Trophoblast cell (in vitro differentiated cells and primary cell): ENCODE results near the gene SYF2.

Source experiments
- DNase-seq, 2 donors: peaks; one replicate each; pipeline ENCODE4 v3.0.0-alpha.2; 2016
- H2AFZ ChIP-seq: 2 replicates; pipeline ENCODE4 v1.6.1; 2013; ENCODE audit warnings: low read length, moderate library complexity, mild to moderate bottlenecking; ENCODE audit not compliant: insufficient read depth, poor library complexity
- H2AK5ac ChIP-seq: 2 replicates; pipeline ENCODE4 v1.6.1; 2013; ENCODE audit warnings: mild to moderate bottlenecking, low read length
- H2BK120ac ChIP-seq: 2 replicates; pipeline ENCODE4 v1.6.1; 2013; ENCODE audit warnings: low read length, mild to moderate bottlenecking, moderate library complexity; ENCODE audit not compliant: insufficient read depth, poor library complexity
- H2BK12ac ChIP-seq: 2 replicates; pipeline ENCODE4 v1.6.1; 2013; ENCODE audit warnings: mild to moderate bottlenecking, low read length, moderate library complexity
- H2BK5ac ChIP-seq: 2 replicates; pipeline ENCODE4 v1.6.1; 2013; ENCODE audit warnings: low read length, low read depth, moderate library complexity, mild to moderate bottlenecking; ENCODE audit not compliant: poor library complexity
- H3K14ac ChIP-seq: 2 replicates; pipeline ENCODE4 v1.6.1; 2013; ENCODE audit warnings: mild to moderate bottlenecking, low read length
- H3K18ac ChIP-seq: 2 replicates; pipeline ENCODE4 v1.6.1; 2013; ENCODE audit warnings: mild to moderate bottlenecking, low read length
- H3K23ac ChIP-seq: 2 replicates; pipeline ENCODE4 v1.6.1; 2013; ENCODE audit warnings: low read length
- H3K27ac ChIP-seq: 2 replicates; pipeline ENCODE4 v1.5.1; 2013; ENCODE audit warnings: low read depth, mild to moderate bottlenecking, inconsistent platforms, low read length, moderate library complexity
- H3K27me3 ChIP-seq: 2 replicates; pipeline ENCODE4 v1.6.1; 2013; ENCODE audit warnings: inconsistent platforms, mild to moderate bottlenecking, low read length, moderate library complexity; ENCODE audit not compliant: insufficient read depth
- H3K36me3 ChIP-seq, 2 experiments: 1 replicate in 1 of 2; 2 replicates in 1 of 2; pipeline ENCODE4 v1.6.1; 2013; ENCODE audit warnings: low read length in 2 of 2, mild to moderate bottlenecking in 2 of 2, moderate library complexity in 1 of 2; ENCODE audit not compliant: insufficient read depth in 2 of 2, control insufficient read depth in 1 of 2
- H3K4ac ChIP-seq: 2 replicates; pipeline ENCODE4 v1.6.1; 2013; ENCODE audit warnings: low read depth, mild to moderate bottlenecking, low read length, moderate library complexity
- H3K4me1 ChIP-seq, 2 experiments: 1 replicate in 1 of 2; 2 replicates in 1 of 2; pipeline ENCODE4 v1.6.1; 2013; ENCODE audit warnings: low read length in 2 of 2, mild to moderate bottlenecking in 2 of 2, moderate library complexity in 1 of 2; ENCODE audit not compliant: insufficient read depth in 2 of 2, control insufficient read depth in 1 of 2
- H3K4me2 ChIP-seq: 2 replicates; pipeline ENCODE4 v1.6.1; 2013; ENCODE audit warnings: inconsistent platforms, mild to moderate bottlenecking, low read length, moderate library complexity
- H3K4me3 ChIP-seq: 2 replicates; pipeline ENCODE4 v1.5.1; 2013; ENCODE audit warnings: mild to moderate bottlenecking, low read depth, low read length, inconsistent platforms
- H3K79me1 ChIP-seq: one replicate; pipeline ENCODE4 v1.6.1; 2013; ENCODE audit warnings: low read length
- H3K79me2 ChIP-seq: 2 replicates; pipeline ENCODE4 v1.6.1; 2013; ENCODE audit warnings: low read length, mild to moderate bottlenecking; ENCODE audit not compliant: control insufficient read depth, insufficient read depth, poor library complexity
- H3K9ac ChIP-seq: 2 replicates; pipeline ENCODE4 v1.6.1; 2013; ENCODE audit warnings: mild to moderate bottlenecking, low read length
- H3K9me3 ChIP-seq: 2 replicates; pipeline ENCODE4 v1.6.1; 2013; ENCODE audit warnings: low read depth, mild to moderate bottlenecking, control low read depth, inconsistent platforms, low read length; ENCODE audit not compliant: insufficient read depth
- H4K12ac ChIP-seq: 2 replicates; pipeline ENCODE4 v1.6.1; 2013; ENCODE audit warnings: low read depth, mild to moderate bottlenecking, low read length, moderate library complexity
- H4K8ac ChIP-seq: 2 replicates; pipeline ENCODE4 v1.6.1; 2013; ENCODE audit warnings: low read depth, mild to moderate bottlenecking, low read length, moderate library complexity
- H4K91ac ChIP-seq: one replicate; pipeline ENCODE4 v1.6.1; 2013; ENCODE audit warnings: low read depth, mild to moderate bottlenecking, low read length, moderate library complexity
- WGBS: extraction: QIAGEN DNeasy Blood & Tissue Kit; methylation state at CpG from one replicate; pipeline ENCODE4 v1.1.7; 2013; ENCODE audit warnings: missing lambda C conversion rate; ENCODE audit not compliant: insufficient read length, insufficient coverage; ENCODE audit errors: extremely low coverage; 5-methylcytosine and 5-hydroxymethylcytosine counted together

SYF2 gene

DNA sequence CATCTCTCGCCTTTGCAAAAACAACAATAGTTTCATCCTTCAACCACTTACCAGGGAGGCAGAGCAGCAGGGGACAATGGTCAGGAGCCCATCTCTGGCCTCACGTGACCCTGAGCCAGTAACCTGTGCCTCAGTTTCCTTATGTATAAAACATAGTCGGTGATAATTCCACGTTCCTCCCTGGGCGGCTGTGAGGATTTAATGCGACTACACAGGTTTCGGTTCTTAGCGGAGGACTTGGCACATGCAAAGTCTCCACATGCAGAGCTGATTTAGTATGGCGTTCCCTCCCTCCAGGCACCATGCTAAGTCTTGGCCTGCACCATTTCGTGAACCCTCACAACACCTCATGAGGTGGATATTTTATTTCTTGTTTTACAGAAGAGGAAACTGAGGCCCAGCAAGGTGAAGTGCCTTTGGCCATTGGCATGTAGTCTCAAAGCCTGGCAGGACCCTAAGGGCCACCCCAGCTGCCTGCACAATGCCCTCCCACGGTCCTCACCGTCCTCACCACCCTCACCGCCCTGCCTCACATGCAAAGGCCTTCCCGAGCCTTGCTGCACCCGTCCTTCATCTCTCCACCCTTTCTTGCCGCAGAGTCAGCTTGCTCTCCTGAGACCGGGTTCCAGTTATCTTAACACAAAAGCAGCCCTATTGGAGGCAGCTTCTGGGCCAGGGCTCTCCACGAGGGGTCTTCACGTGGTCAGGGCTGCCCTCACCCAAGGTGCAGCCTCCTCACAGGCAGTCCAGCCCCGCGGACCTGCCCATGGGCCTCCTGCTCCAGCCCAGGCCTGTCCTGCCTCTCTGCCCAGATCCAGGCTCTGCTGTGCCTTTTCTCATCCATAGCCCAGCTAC is 48.9 kb downstream of the SYF2 start:
- Histone ChIP-seq H3K79me2 (no peaks in the 10 kb centered on the region), H3K18ac (no peak overlapping the region), H3K14ac (no peak overlapping the region), H2BK120ac (no peak overlapping the region), H2BK5ac (no peak overlapping the region), H3K79me1 (no peaks in the 10 kb centered on the region), H2BK12ac (no peak overlapping the region), H2AFZ (no peak overlapping the region), H3K27me3 (no peaks in the 10 kb centered on the region), H4K91ac (no peak overlapping the region), H3K4me1 (no peaks in the 10 kb centered on the region), H4K8ac (no peak overlapping the region), H3K4me3 (no peak overlapping the region), H3K36me3 (no peaks in the 10 kb centered on the region), H3K9ac (no peak overlapping the region), H4K12ac (no peak overlapping the region), H3K27ac (no peak overlapping the region), H3K4me2 (no peak overlapping the region), H2AK5ac (no peak overlapping the region), H3K9me3 (no peaks in the 10 kb centered on the region), H3K23ac (no peak overlapping the region), H3K4ac (no peak overlapping the region)
- no CpG with 5 or more reads among the region's 21 CpGs for WGBS
- DNase-seq: no peak

DNA sequence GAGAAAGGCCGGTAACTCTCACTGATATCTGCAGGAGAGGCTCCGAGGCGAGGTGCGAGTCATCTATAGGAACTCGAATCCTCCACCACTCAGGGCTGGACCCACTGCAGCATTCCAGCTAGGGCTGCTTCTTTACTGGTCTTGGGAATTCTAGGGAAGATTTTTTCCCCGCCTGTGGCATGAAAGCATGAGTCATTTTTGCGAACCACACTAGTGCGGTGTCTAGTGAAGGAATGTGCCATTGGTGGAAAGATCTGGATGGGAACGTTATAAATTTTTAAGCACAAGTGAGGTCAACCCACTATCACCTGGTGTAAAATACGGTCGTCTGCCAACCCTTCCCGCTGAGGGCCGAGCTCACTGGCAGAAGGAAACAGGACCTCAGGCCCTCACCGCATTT is 49.7 kb downstream of the SYF2 start:
- no peak overlapping the region for H3K4me2 ChIP-seq
- no peak overlapping the region for H2BK5ac ChIP-seq
- no peaks in the 10 kb centered on the region for H3K27me3 ChIP-seq
- no peak overlapping the region for H3K4me3 ChIP-seq
- no peak overlapping the region for H3K9ac ChIP-seq
- H3K23ac ChIP-seq: no peak overlapping the region
- H3K27ac ChIP-seq: no peak overlapping the region
- no peak overlapping the region for H4K8ac ChIP-seq
- H2AK5ac ChIP-seq: no peak overlapping the region
- no peak overlapping the region for H2BK120ac ChIP-seq
- no peaks in the 10 kb centered on the region for H3K36me3 ChIP-seq
- no peaks in the 10 kb centered on the region for H3K79me2 ChIP-seq
- peak; percentile 87 to 93 for DNase-seq
- H3K18ac ChIP-seq: no peak overlapping the region
- no peak overlapping the region for H4K12ac ChIP-seq
- H2BK12ac ChIP-seq: no peak overlapping the region
- H3K4ac ChIP-seq: no peak overlapping the region
- WGBS: no CpG with 5 or more reads among the region's 14 CpGs
- no peaks in the 10 kb centered on the region for H3K79me1 ChIP-seq
- no peak overlapping the region for H3K14ac ChIP-seq
- H4K91ac ChIP-seq: no peak overlapping the region
- no peaks in the 10 kb centered on the region for H3K4me1 ChIP-seq
- H2AFZ ChIP-seq: no peak overlapping the region
- H3K9me3 ChIP-seq: no peaks in the 10 kb centered on the region

DNA sequence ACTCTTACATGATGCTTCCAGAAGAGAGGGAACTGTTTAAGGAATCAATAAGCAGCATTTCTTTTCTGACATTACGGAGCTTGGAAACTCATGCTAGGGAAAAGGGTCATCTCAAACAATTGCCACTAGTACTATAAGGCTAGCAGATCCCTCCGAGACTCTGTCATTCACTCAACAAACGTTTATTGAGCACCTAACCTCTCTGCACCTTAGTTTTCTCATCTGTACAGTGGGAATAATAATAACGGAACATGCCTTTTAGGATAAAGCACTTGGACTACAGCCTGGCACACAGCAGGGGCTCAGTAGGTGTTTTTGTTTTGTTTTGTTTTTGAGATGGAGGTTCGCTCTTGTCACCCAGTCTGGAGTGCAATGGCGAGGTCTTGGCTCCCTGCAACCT is 51.3 kb downstream of the SYF2 start:
- H2AFZ ChIP-seq: no peak overlapping the region
- H3K18ac ChIP-seq: no peak overlapping the region
- H4K12ac ChIP-seq: no peak overlapping the region
- H4K91ac ChIP-seq: no peak overlapping the region
- H3K4me1 ChIP-seq: no peaks in the 10 kb centered on the region
- H3K9me3 ChIP-seq: no peaks in the 10 kb centered on the region
- no peak overlapping the region for H3K4me2 ChIP-seq
- no CpG with 5 or more reads among the region's 6 CpGs for WGBS
- H3K9ac ChIP-seq: no peak overlapping the region
- no peak for DNase-seq
- no peak overlapping the region for H3K27ac ChIP-seq
- H3K14ac ChIP-seq: no peak overlapping the region
- H3K4me3 ChIP-seq: no peak overlapping the region
- no peaks in the 10 kb centered on the region for H3K79me1 ChIP-seq
- H2BK120ac ChIP-seq: no peak overlapping the region
- no peak overlapping the region for H4K8ac ChIP-seq
- no peaks in the 10 kb centered on the region for H3K79me2 ChIP-seq
- no peak overlapping the region for H3K4ac ChIP-seq
- H2AK5ac ChIP-seq: no peak overlapping the region
- no peaks in the 10 kb centered on the region for H3K36me3 ChIP-seq
- H3K23ac ChIP-seq: no peak overlapping the region
- no peaks in the 10 kb centered on the region for H3K27me3 ChIP-seq
- H2BK5ac ChIP-seq: no peak overlapping the region
- no peak overlapping the region for H2BK12ac ChIP-seq

DNA sequence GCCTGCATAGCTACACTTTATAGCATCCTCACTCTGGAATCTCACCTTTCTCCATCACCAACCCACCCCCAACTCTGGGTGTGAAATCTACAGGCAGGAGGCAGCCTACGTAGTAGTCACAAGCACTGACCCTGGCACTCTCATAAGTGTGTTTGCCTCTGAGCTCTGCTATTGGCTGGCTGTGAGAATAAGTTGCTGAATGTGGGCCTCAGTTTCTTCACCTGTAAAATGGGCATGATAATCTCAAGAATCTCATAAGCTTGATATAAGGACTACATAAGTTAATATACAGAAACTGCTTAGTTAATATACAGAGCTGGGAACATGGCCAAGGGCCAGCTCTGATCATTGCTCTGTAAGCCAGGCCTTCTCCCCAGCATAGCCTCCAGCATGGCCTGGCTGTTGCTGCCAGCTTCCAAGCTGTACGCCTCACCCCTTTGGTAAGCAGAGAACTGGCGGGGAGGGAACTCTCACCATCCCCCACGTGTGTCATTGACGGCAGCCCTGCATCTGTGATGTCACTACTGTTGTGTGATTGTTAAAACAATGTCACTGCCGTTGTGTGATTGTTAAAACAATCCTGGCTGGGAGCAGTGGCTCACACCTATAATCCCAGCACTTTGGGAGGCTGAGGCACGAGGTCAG is 53.3 kb downstream of the SYF2 start:
- Histone ChIP-seq H3K4ac (no peak overlapping the region), H4K12ac (no peak overlapping the region), H3K4me2 (no peak overlapping the region), H3K4me1 (no peaks in the 10 kb centered on the region), H4K8ac (no peak overlapping the region), H3K18ac (no peak overlapping the region), H3K9ac (no peak overlapping the region), H3K14ac (no peak overlapping the region), H3K9me3 (no peaks in the 10 kb centered on the region), H2BK5ac (no peak overlapping the region), H2AK5ac (no peak overlapping the region), H3K27ac (no peak overlapping the region), H2BK12ac (no peak overlapping the region), H3K36me3 (no peaks in the 10 kb centered on the region), H3K79me2 (no peaks in the 10 kb centered on the region), H3K79me1 (no peaks in the 10 kb centered on the region), H2AFZ (no peak overlapping the region), H3K23ac (no peak overlapping the region), H4K91ac (no peak overlapping the region), H3K27me3 (no peaks in the 10 kb centered on the region), H3K4me3 (no peak overlapping the region), H2BK120ac (no peak overlapping the region)
- DNase-seq: no peak
- WGBS: no CpG with 5 or more reads among the region's 7 CpGs
